HG02610 (cell line): ENCODE measurements around the gene DLG2.

Source experiments
- ATAC-seq: cut with Tn5 transposase; IDR thresholded peaks from one replicate; pipeline ENCODE4 v1.9.1; 2021; ENCODE audit warnings: mild to moderate bottlenecking, moderate library complexity; ENCODE audit not compliant: unreplicated experiment

DLG2 gene

GRCh38 chr11:84929738-84930137 is 697.4 kb downstream of the DLG2 start:
- ATAC-seq, result no peak

- ATAC-seq, result no peak
These were observed 702.9 kb downstream of the DLG2 start for GRCh38 chr11:84924154-84924692.

DNA sequence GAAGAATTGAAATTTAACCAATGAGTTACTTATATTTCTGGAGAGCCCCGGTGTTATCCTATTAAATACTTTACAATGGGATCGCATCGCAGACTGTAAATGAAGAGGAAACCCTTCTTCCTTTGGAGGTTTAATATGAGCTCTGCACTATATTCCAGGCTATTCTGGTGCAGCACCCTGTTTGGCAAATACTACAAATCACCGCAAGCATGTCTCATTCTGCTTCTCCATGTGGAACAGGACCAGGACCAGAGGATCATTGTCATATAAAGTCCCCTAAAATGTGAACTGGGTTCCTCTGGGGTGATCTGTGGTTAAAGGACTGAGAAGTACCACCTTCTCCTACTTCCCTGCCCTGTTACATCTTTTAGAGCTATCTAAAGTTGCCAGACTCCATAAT is 703.7 kb downstream of the DLG2 start:
- ATAC-seq, result no peak

- ATAC-seq, result no peak
These were observed 704.3 kb downstream of the DLG2 start for GRCh38 chr11:84922836-84923235.

DNA sequence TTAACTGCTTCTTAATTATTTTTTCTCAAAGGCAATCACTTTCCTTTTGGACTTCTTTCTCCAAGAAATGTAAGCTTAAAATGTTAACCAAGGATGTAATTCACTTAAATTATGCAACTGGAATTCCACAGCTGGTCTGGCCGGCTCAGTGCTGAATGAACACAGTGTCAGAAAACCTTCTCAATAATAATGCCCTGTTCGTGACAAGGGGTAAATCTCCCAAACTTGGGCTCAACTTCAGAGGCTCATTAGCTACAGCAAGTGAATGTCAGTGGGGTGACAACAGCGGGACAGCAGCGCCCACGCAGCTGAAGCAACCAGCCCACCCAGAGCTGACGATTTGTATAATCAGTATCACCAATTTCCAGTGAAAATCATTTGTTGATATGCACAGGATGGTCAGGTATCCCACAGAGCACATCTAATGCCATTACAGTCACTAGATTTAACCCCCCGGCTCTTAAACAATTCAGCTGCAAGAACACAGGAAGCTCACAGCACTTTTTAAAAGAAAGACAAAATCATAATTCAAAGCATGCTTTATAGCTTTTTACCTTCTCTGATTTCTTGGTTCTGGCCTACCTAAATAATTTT is 704.8 kb downstream of the DLG2 start:
- no peak for ATAC-seq

DNA sequence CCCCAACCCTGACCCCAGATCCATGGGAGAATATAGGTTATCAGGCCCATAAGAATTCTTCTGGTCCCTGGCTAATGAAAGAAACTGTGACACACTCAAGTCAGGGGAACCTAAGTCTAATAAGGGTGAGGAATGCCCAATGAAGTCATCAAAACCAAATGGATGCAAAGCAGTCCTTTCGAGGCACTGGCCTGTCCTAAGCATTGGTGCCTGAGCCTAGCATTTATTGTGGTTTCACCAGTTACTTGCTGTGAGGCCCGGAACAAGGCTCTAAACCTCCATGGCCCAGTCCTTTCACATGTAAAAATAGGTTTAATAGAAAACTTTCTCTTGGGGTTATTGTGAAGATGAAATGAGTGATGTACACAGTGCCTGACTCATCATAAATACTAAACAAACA is 712.6 kb downstream of the DLG2 start:
- ATAC-seq, result no peak

DNA sequence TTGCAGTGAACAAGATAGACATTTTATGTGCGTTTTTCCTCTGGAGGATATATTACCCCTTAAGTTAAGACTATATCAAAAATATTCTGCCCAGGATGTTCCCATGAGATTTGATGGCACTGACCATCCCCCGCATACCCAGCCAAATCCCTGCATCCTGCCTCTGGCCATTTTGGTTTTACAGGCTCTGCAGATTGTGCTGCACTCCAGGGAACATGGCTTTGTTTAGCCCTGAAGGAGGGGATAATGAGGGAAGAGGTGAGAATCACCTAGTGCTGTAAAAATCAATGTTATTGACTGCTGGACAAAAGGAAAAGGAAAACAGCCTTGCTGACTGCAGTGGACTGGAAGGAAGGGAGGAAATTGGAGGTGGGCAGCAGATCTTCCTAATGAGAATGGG is 717.4 kb downstream of the DLG2 start:
- ATAC-seq, result no peak

- no peak for ATAC-seq
These were observed 720.1 kb downstream of the DLG2 start for GRCh38 chr11:84906995-84907394.

GRCh38 chr11:84905411-84905810 is 721.7 kb downstream of the DLG2 start:
- ATAC-seq, result no peak

- no peak for ATAC-seq
These were observed 724.7 kb downstream of the DLG2 start for GRCh38 chr11:84902445-84902844.

GRCh38 chr11:84901991-84902390 is 725.2 kb downstream of the DLG2 start:
- ATAC-seq, result no peak

- no peak for ATAC-seq
These were observed 727.4 kb downstream of the DLG2 start for GRCh38 chr11:84899740-84900139.

DNA sequence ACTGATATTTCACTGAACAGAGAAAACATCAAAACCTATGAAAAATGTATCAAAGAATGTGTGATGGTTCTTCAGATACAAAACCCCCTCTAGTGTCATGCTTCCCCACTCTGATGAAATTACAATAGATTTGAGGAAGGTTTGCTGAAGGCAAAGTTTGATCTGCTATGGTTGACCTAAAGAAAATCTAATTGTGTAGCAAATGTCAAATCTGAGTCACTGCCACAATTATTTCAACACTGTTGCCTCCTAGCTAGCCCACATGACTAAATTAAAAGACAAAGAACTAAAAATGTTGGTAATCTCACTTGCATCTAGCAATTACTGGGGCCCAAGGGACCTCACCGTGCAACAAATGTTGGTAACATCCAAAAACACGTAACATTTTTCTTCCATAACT is 728.0 kb downstream of the DLG2 start:
- ATAC-seq, result no peak

DNA sequence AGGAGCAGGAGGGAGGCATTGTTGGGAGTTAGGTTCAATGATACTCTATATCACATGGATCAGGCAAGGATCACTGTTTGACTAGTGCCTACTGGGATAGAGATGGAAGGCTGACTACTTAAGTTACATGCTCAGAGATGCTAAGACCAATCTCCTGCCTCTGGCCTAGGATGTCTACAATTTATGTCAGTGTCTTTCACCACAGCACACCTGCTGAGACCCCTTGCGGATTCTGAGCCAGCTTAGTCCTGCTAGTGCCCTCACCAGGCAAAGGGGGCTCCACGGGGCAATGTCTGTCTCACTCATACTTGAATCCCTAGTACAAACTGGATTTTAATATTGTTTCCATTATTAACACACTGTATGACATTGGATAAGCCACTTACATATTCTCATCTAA is 732.5 kb downstream of the DLG2 start:
- no peak for ATAC-seq

DNA sequence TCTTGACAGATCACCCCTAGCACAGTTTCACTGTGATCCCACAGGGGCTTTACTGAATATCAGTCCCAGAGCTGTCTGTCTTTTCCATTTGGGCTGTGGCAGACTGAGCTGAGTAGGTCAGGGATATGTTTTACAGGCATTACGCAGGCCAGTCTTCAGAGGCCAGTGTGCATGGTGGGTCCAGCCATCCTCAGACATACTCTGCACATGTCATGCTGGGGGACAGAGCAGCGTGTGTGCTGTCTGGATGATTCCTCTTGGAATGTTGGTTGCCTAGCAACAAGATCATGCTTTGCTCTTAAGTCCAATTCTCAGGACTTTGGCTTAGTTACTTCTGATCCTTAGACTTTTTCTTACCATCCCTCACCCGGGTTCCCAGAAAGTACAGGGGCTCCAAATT is 736.5 kb downstream of the DLG2 start:
- no peak for ATAC-seq

DNA sequence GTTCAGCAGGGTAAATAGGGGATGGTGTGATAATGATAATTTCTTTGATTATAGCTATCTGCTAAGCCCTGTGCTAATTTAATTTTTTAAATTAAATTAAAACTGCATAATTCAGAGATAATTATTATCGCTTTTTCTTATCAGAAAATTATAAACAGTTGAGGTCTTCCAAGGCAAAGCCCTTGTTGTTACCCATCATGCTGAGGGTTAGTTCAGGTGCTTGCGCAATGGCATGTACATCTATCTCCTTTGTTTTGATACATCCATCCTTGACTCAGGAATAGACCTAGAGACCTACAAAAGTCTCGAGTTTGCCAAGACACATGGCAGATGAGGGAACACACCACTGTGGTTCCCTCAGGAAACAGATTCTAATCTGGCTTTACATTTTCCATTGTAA is 737.6 kb downstream of the DLG2 start:
- ATAC-seq, result no peak

- no peak for ATAC-seq
These were observed 740.0 kb downstream of the DLG2 start for GRCh38 chr11:84887055-84887629.

DNA sequence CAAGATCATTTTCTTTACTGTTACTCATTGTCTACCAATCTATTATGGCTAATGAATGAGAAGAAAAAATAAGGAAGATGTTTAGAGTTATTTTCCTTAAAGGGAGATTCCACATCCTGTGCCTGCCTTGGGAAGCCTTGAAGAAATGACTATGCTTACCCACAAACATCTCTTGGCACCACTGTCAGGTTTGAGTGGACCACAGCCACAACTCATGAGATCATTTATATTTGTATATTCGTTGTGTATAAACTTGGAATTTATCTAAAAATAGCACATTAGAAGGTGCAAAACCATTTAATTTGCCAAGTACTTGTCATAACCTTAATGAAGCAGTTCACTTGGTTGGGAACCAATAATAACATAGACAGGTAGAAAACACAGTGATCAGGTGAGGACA is 740.8 kb downstream of the DLG2 start:
- ATAC-seq, result no peak

DNA sequence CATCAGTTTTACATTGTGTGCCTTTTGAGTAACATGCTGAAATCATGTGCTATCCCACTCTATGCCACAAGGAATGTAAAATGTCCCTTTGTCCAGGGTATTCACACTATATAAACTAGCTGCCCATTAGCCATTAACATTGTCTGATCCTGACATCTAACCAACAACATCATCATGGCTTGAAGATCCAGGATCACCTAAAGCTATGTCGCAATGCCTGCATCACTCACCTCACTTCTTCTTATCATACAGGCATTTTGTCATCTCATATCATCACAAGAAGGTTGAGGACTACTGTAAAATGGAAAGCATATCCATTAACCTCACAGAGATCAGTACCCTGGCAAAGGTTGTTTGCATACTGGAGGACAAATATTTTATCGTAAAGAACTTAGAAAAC is 742.3 kb downstream of the DLG2 start:
- ATAC-seq, result no peak

DNA sequence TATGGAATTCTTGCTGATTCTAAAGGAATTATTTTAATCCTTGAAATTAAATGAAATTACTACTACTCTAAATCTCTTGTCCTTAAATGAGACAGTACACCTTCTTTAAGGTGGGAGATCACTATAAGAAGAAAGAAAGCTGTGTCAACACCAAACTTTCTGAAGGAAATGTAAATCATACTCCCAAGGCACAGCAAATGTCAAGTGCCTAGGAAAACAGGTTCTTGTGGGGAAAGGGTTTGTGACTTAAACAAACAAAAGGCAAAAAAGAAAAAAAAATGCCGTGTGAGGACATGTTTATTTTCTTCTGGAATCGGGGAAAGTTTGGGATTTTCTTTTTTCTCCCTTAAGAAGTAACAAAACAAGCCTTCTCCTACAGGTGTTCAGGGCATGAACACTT is 745.1 kb downstream of the DLG2 start:
- no peak for ATAC-seq

- no peak for ATAC-seq
These were observed 756.0 kb downstream of the DLG2 start for GRCh38 chr11:84871116-84871515.

- no peak for ATAC-seq
These were observed 756.7 kb downstream of the DLG2 start for GRCh38 chr11:84870486-84870885.

- no peak for ATAC-seq
These were observed 760.2 kb downstream of the DLG2 start for GRCh38 chr11:84866922-84867321.
